Panc1 (cell line): ENCODE measurements around the gene MVK.

Experiments
- POLR2AphosphoS5 ChIP-seq: IDR thresholded peaks from 2 replicates; pipeline ENCODE4 v1.6.1; 2012; ENCODE audit warnings: mild to moderate bottlenecking, low read depth, low read length, moderate library complexity
- TF ChIP-seq, protein P1 (sequence below): fragments of 450-650 bp; IDR thresholded peaks from 2 replicates; pipeline ENCODE4 v1.5.1; 2017; ENCODE audit warnings: mild to moderate bottlenecking

DNA sequence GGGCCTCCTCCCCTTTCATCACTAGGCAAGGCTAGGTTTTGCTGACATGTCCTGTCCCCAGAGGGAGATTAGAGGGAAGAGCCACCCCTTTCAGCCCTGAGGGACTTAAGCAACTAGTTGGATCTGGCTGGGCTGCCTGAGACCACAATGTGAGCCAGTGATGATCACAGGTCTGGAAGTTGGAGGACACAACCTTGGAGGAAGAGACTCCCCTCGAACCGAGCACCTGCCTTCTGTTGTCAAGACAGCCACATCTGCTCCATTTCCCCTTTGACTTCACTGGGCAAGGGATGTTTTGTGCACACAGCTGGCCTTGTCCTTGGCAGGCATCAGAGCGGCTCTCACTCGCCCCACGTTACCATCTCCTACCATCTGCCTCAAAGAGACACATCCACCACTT is 31.4 kb downstream of the MVK start:
- no peak for TF ChIP-seq POLR2AphosphoS5
- TF ChIP-seq, protein P1, sequence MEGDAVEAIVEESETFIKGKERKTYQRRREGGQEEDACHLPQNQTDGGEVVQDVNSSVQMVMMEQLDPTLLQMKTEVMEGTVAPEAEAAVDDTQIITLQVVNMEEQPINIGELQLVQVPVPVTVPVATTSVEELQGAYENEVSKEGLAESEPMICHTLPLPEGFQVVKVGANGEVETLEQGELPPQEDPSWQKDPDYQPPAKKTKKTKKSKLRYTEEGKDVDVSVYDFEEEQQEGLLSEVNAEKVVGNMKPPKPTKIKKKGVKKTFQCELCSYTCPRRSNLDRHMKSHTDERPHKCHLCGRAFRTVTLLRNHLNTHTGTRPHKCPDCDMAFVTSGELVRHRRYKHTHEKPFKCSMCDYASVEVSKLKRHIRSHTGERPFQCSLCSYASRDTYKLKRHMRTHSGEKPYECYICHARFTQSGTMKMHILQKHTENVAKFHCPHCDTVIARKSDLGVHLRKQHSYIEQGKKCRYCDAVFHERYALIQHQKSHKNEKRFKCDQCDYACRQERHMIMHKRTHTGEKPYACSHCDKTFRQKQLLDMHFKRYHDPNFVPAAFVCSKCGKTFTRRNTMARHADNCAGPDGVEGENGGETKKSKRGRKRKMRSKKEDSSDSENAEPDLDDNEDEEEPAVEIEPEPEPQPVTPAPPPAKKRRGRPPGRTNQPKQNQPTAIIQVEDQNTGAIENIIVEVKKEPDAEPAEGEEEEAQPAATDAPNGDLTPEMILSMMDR = no peak
